Peyer's patch (tissue), 4 donors: ENCODE data around the gene CCDC15.

Experiments
- CTCF ChIP-seq, 6 experiments: fragments of 450-650 bp in 4 of 6; fragments of 200-600 bp in 2 of 6; sonication (generic) in 1 of 6; IDR thresholded peaks; one replicate each; pipeline ENCODE4 v1.5.1; 2017 to 2019; ENCODE audit warnings: antibody characterized with exemption in 6 of 6, mild to moderate bottlenecking in 3 of 6, moderate library complexity in 1 of 6
- POLR2A ChIP-seq, 2 donors: fragments of 450-650 bp; IDR thresholded peaks; one replicate each; pipeline ENCODE4 v1.5.1; 2017; ENCODE audit warnings: antibody characterized with exemption in 2 of 2, mild to moderate bottlenecking in 2 of 2, moderate library complexity in 2 of 2

GRCh38 chr11:124920356-124920755 is 33.6 kb upstream of the CCDC15 start:
- TF ChIP-seq CTCF (IDR thresholded peaks at IDR 0.05) (no peak), POLR2A (IDR thresholded peaks at IDR 0.05) (no peak)
